ENCODE results near the gene DLGAP1.
A peak's percentile ranks its signal among the peaks of the same experiment; 100 is the strongest.

The DLGAP1 gene

DNA sequence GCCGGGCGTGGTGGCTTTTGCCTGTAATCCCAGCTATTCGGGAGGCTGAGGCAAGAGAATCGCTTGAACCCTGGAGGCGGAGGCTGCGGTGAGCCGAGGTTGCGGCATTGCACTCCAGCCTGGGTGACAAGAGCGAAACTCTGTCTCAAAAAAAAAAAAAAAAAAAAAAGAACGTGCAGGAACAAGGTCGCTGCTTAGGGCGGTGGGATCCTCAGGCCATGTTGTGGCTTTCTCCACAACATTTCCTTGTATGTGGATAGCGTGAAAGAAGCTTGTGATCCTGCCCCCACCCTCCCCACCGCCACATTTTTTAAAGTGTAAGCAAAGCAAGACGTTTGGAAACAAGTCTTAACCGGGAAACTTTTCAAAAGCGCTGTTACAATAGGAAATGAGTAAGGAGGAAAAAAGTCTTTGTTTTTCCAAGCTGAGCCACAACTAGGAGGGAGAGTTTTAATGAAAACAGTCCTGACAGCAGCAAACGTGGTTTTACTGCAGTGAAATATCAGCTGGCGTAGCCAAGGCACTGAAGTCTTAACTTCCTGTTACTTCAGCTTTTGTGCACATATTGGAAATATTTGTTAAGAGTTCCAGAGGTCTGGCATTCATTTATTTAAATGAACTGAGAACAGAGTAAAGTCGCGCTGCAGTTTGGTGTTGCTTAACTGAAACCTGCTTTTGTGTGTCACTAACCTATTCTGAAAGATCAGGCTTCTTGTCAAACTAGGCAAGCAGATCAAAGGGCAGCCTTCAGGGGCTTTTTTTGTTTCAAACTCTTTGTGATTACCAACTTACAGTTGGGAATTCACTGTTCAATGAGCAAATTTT lies 1001.4 kb downstream of the DLGAP1 start:
- no peaks in the 10 kb centered on the region for H3K9me3 ChIP-seq (ENCODE audit: control insufficient read depth in 2 of 2, low read length in 2 of 2)
- peak overlapping the region; percentile 58 to 96 for H3K4me3 ChIP-seq (ENCODE audit: low read length in 2 of 2)
- H3K36me3 ChIP-seq (ENCODE audit: control insufficient read depth in 2 of 2, insufficient read depth in 2 of 2, low read length in 2 of 2), result peaks cover 10 to 21% of the 10 kb centered on the region in 2 donors
- peak overlapping the region; percentile 51 to 100 for H3K9ac ChIP-seq (ENCODE audit: low read length in 2 of 2)
- H3K27me3 ChIP-seq (ENCODE audit: control insufficient read depth in 1 of 2, insufficient read depth in 2 of 2, low read length in 2 of 2), result no peaks in the 10 kb centered on the region
- peaks cover 11% of the 10 kb centered on the region for H3K4me1 ChIP-seq (ENCODE audit: control insufficient read depth, insufficient read depth, low read length)
- H3K27ac ChIP-seq (ENCODE audit: low read length), result peak overlapping the region; percentile 99

DNA sequence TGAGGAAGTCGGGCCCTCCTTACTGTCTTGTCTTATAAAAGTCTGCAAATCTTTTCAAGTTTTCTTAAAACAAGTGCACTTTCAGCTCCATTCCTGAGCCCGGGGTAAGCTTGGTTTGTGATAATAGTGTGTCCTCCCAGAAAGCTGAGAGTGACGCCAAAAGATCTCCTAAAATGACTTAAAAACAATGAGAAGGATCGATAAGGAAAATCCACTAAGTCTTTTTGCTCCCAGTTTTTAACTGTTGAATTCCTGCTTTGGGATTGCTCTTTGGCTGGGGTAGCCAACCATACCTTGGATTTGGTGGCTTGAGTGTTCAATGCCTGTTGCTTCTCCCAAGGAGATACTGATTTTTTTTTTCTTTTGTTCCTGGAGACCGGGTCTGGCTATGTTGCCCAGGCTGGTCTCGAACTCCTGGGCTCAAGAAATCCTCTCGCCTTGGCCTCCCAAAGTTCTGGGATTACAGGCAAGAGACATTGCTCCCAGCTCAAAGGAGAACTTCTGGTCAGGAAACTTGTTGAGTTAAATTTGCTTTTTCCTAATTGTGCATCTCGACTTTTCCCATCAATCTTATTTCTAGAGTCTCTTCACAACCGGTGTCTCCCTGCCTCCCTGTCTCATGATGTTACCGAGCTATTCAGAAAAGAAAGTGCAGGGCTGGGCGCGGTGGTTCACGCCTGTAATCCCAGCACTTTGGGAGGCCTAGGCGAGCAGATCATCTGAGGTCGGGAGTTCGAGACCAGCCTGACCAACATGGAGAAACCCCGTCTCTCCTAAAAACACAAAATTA lies 1002.2 kb downstream of the DLGAP1 start:
- peak overlapping the region; percentile 98 to 100 for H3K9ac ChIP-seq (ENCODE audit: low read length in 2 of 2)
- peaks cover 9 to 17% of the 10 kb centered on the region in 2 donors for H3K36me3 ChIP-seq (ENCODE audit: control insufficient read depth in 2 of 2, insufficient read depth in 2 of 2, low read length in 2 of 2)
- peaks cover 11% of the 10 kb centered on the region for H3K4me1 ChIP-seq (ENCODE audit: control insufficient read depth, insufficient read depth, low read length)
- H3K4me3 ChIP-seq (ENCODE audit: low read length in 2 of 2), result peak overlapping the region; percentile 96 to 97
- peak overlapping the region; percentile 99 for H3K27ac ChIP-seq (ENCODE audit: low read length)
- H3K27me3 ChIP-seq (ENCODE audit: control insufficient read depth in 1 of 2, insufficient read depth in 2 of 2, low read length in 2 of 2), result no peaks in the 10 kb centered on the region
- no peaks in the 10 kb centered on the region for H3K9me3 ChIP-seq (ENCODE audit: control insufficient read depth in 2 of 2, low read length in 2 of 2)

DNA sequence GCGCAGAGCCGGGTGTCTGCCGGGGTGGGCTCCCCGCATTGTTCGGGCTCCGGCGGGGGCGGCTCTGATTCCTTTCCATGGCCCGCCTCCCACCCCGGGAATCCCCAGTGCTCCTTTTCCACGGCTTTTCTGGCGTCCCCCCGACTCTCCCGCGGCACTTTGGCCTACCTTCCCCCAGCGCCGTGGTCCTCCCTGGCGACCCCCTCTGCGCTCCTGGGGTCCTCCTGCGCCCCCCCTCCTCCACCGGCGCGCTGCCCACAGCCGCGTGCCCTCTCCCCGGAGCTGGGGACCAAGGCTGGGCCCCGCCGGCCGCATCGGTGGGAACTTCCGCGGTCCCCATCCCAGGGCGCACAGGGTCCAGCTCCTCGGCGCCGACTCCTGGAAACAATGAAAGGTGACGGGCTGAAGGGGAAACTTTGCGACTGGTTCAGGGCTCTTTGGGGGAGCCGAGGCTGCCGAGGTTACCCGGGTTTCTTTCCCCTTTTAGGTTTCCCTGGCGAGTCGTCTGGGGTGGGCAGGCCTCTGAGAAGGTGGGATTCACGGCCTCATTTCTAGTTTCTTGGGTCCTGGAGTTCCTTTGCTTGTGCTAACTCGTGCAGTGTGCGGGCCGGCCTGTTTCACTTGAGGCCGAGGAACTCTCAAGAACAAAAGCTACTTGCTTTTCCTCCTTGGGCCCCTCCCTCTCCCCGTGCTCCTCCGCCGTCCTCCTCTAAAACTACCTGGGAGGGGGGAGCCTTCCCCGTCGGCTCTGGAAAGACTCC lies 1002.9 kb downstream of the DLGAP1 start:
- Histone ChIP-seq H3K27me3 (ENCODE audit: control insufficient read depth in 1 of 2, insufficient read depth in 2 of 2, low read length in 2 of 2) (no peaks in the 10 kb centered on the region), H3K27ac (ENCODE audit: low read length) (peak overlapping the region; percentile 99), H3K4me3 (ENCODE audit: low read length in 2 of 2) (peak overlapping the region; percentile 96 to 97), H3K4me1 (ENCODE audit: control insufficient read depth, insufficient read depth, low read length) (peaks cover 11% of the 10 kb centered on the region), H3K9me3 (ENCODE audit: control insufficient read depth in 2 of 2, low read length in 2 of 2) (no peaks in the 10 kb centered on the region), H3K36me3 (ENCODE audit: control insufficient read depth in 2 of 2, insufficient read depth in 2 of 2, low read length in 2 of 2) (peaks cover 2 to 11% of the 10 kb centered on the region in 2 donors), H3K9ac (ENCODE audit: low read length in 2 of 2) (peak overlapping the region; percentile 98 to 100)

DNA sequence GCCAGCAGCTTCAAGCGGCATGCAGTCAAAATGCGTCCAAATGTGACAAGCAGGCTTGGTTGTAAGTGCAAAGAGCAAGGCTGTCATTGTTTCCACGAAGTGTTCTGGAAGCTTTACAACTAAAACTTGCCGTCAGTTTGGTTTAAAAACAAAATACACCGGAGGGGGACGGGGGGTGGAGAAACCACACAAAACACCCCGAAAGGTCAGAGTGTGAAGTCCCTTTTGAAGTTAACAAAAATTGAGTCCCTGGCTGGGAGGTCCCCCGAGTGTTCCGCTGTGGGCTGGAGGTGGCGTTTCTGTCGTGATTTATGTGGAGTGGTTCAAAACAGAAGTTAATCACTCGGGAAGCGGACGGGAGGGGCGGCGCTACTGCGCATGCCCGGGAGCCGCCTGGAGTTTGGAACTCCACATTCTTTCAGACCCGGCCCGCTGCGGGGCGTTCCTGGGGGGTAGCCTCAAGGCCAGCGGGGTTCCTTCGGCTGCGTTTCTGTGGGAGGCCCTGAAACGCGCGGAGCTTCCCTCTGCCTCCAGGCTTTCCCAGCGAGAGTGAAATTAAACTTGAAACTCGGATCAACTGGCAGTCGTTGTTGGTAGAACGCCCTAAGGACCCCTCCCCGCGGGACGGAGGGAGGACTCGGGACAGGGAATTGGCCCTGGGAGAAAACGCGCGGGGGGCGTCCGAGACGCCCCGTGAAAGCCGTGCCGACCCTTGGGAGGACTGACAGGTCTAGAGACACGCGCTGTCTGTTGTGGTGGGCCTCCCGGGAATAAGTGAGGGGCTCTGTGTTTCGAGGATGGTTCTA lies 1003.7 kb downstream of the DLGAP1 start:
- no peaks in the 10 kb centered on the region for H3K27me3 ChIP-seq (ENCODE audit: control insufficient read depth in 1 of 2, insufficient read depth in 2 of 2, low read length in 2 of 2)
- H3K36me3 ChIP-seq (ENCODE audit: control insufficient read depth in 2 of 2, insufficient read depth in 2 of 2, low read length in 2 of 2), result peaks cover 0 to 4% of the 10 kb centered on the region in 2 donors
- H3K27ac ChIP-seq (ENCODE audit: low read length), result peak overlapping the region; percentile 99
- peaks cover 18% of the 10 kb centered on the region for H3K4me1 ChIP-seq (ENCODE audit: control insufficient read depth, insufficient read depth, low read length)
- peak overlapping the region; percentile 96 to 97 for H3K4me3 ChIP-seq (ENCODE audit: low read length in 2 of 2)
- H3K9me3 ChIP-seq (ENCODE audit: control insufficient read depth in 2 of 2, low read length in 2 of 2), result no peaks in the 10 kb centered on the region
- H3K9ac ChIP-seq (ENCODE audit: low read length in 2 of 2), result peak overlapping the region; percentile 98 to 100

DNA sequence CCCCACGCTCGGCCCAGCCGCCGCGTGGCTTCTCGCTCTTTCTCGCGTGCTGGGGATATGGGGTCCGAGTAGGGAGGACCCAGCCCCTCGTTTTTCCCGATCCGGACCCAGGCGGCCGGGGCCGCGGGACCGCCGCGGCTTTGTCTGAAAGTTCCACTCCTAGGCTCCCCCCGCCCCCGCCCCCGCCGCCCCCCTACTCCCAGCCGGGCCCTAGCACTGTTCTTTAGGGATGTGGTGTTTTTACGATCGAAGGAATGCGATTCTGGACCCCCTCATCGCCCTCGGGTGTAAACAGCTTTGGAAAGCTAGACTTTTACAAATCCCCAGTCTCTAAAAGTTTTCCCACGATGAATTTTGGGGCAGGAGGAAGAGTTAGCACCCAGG lies 1004.3 kb downstream of the DLGAP1 start:
- Histone ChIP-seq H3K4me1 (ENCODE audit: control insufficient read depth, insufficient read depth, low read length) (peaks cover 20% of the 10 kb centered on the region), H3K36me3 (ENCODE audit: control insufficient read depth in 2 of 2, insufficient read depth in 2 of 2, low read length in 2 of 2) (no peaks in the 10 kb centered on the region), H3K9me3 (ENCODE audit: control insufficient read depth in 2 of 2, low read length in 2 of 2) (no peaks in the 10 kb centered on the region), H3K27me3 (ENCODE audit: control insufficient read depth in 1 of 2, insufficient read depth in 2 of 2, low read length in 2 of 2) (no peaks in the 10 kb centered on the region), H3K27ac (ENCODE audit: low read length) (peak overlapping the region; percentile 99), H3K9ac (ENCODE audit: low read length in 2 of 2) (peak overlapping the region; percentile 98 to 100), H3K4me3 (ENCODE audit: low read length in 2 of 2) (peak overlapping the region; percentile 96 to 97)

DNA sequence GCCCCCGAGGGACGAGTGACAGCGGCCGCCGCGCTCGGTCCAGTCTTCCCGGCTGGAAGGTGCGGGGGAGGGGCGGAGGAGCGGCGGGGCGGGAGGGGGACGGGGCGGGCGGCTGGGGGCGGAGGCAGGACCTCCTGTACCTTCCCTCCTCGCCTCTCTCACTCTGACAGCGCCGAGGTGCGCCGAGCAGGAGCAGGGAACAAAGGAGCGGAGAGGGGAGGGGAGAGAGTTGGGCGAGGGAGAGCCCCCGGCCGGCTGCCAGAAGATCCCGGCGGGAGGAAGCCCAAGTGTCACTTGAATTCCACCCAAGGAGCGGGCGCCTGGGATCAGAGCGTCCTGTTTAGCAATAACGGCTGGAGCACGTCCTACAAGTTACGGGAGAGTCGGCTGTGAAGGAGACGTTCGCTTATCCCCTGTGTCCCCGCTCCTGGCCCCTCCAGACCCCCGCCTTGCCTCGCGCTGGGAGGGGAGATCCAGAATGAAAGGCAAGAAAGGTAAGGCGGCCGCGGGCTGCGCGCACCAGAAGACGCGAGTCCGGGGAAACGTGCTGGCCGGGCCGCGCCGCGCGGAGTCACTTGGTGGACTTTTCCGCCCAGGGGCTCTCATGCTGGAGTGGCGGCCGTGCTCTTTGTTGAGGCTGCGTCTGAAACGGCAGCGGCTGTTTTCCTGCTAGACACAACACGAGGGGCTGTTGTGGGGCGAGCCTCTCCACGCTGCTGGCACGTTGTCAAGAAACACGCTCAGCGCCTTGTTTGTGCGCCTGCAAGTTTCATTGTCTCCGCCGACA lies 1004.9 kb downstream of the DLGAP1 start, which contains the start of gene TGIF1:
Gene TGIF1 (plus strand): TSS at position 161 of the 787 bp plus-strand sequence. CDS start 318 bp downstream, at position 479.
- H3K27me3 ChIP-seq (ENCODE audit: control insufficient read depth in 1 of 2, insufficient read depth in 2 of 2, low read length in 2 of 2), result no peaks in the 10 kb centered on the region
- peak within 1 kb of the TSS; percentile 96 to 97 for H3K4me3 ChIP-seq (ENCODE audit: low read length in 2 of 2)
- peaks cover 18% of the 10 kb centered on the region for H3K4me1 ChIP-seq (ENCODE audit: control insufficient read depth, insufficient read depth, low read length)
- H3K9me3 ChIP-seq (ENCODE audit: control insufficient read depth in 2 of 2, low read length in 2 of 2), result no peaks in the 10 kb centered on the region
- H3K36me3 ChIP-seq (ENCODE audit: control insufficient read depth in 2 of 2, insufficient read depth in 2 of 2, low read length in 2 of 2), result no peaks in the 10 kb centered on the region
- H3K9ac ChIP-seq (ENCODE audit: low read length in 2 of 2), result peak within 1 kb of the TSS; percentile 98 to 100
- peak within 1 kb of the TSS; percentile 99 for H3K27ac ChIP-seq (ENCODE audit: low read length)

DNA sequence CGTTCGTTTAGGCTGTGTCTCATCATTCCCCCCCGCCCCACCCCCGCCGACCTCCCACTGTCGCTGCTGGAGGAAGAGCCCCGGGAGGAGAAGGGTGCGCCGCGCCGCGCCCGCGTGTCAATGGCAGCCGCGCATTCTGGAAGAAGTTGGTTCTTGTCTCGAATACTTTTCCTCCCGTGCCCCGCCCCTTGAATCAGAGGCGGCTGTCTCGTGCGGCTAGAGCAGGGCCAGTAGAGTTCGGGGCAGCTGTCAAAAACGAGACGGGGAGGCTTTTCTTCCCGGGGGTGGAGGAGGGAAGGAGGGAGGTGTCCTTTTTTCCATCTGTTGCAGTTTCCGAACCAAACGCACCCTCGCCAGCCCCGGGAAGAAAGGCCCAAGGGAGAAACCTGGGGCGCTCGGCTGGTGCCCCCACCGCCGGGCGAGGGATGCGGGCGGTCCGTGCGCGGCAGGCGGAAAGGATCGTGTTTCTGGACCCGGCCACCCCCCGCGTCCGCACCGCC lies 1005.5 kb downstream of the DLGAP1 start:
- Histone ChIP-seq H3K9ac (ENCODE audit: low read length in 2 of 2) (peak overlapping the region; percentile 93 to 100), H3K27ac (ENCODE audit: low read length) (peak overlapping the region; percentile 99), H3K4me1 (ENCODE audit: control insufficient read depth, insufficient read depth, low read length) (peaks cover 13% of the 10 kb centered on the region)

DNA sequence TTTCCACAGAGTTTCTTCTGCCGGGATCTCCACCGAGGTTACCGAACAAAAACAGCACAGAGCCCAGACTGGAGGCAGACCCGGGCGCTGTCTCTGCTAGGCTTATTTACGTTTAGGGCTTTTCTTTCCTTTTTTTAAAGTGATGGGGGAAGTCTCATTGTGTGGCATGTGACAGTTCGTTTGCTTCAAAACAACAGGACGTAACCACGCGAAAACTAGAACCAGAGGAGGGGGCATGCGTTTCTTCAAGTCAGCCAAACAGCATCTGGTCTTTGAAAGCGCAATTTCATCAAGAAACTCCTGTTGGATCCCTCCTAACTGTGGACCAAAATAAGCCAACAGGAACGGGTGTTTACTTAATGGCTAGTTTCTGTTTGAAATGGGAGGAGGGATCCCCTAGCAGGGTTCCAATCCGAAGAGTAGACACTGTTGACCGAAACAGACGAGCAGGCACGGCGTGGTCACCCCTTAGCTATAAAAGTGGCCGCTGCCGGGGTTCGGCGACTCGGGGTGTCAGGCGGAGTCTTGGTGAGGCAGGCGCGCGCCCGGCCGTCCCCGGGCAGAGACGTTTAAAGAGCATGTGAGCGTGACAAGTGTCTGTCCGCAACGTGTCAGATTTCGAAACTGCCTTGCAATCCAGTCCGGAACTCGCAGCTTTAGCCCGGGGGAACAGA lies 1006.1 kb downstream of the DLGAP1 start:
- no peaks in the 10 kb centered on the region for H3K36me3 ChIP-seq (ENCODE audit: control insufficient read depth in 2 of 2, insufficient read depth in 2 of 2, low read length in 2 of 2)
- peak overlapping the region; percentile 96 to 97 for H3K4me3 ChIP-seq (ENCODE audit: low read length in 2 of 2)
- H3K27ac ChIP-seq (ENCODE audit: low read length), result peak overlapping the region; percentile 99
- peak overlapping the region; percentile 93 to 100 for H3K9ac ChIP-seq (ENCODE audit: low read length in 2 of 2)
- H3K27me3 ChIP-seq (ENCODE audit: control insufficient read depth in 1 of 2, insufficient read depth in 2 of 2, low read length in 2 of 2), result no peaks in the 10 kb centered on the region
- H3K4me1 ChIP-seq (ENCODE audit: control insufficient read depth, insufficient read depth, low read length), result peaks cover 13% of the 10 kb centered on the region
- no peaks in the 10 kb centered on the region for H3K9me3 ChIP-seq (ENCODE audit: control insufficient read depth in 2 of 2, low read length in 2 of 2)

More for the DNA sequence above, 1005.5 kb downstream of the DLGAP1 start:
- no peaks in the 10 kb centered on the region for H3K9me3 ChIP-seq (ENCODE audit: control insufficient read depth in 2 of 2, low read length in 2 of 2)
- H3K4me3 ChIP-seq (ENCODE audit: low read length in 2 of 2), result peak overlapping the region; percentile 96 to 97
- H3K27me3 ChIP-seq (ENCODE audit: control insufficient read depth in 1 of 2, insufficient read depth in 2 of 2, low read length in 2 of 2), result no peaks in the 10 kb centered on the region
- no peaks in the 10 kb centered on the region for H3K36me3 ChIP-seq (ENCODE audit: control insufficient read depth in 2 of 2, insufficient read depth in 2 of 2, low read length in 2 of 2)

Measured in stomach smooth muscle (tissue), 2 donors.